ENCODE results near the gene NDUFB11.

DNA sequence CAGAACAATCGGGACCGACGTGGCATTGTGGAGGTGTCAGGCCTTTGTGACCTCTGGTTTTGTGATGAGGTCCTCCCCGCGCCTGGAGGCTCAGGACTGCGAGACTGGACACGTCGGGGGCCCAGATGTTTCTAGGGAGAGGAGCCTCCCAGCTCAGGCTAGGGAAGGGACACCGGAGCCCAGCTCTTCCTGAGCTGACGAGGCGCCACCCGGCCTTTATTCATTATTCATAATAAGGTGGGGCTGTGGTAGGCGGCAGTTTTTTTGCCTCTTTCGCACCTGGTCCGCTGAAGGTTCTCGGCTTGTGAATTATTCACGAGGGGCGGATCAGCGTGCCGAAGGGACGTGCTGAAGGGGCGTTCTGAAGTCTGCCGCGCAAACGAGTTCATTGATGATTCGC is 46.8 kb upstream of the NDUFB11 start:
- no peak for TF ChIP-seq EZH2 (IDR thresholded peaks at IDR 0.05)
- no peak for TF ChIP-seq CTCF (IDR thresholded peaks at IDR 0.05 in 2 of 3, conservative IDR thresholded peaks at IDR 0.05 in 1 of 3; ENCODE audit: borderline replicate concordance in 1 of 3, insufficient read depth in 1 of 3, low read depth in 2 of 3, low read length in 2 of 3)
- no peak for TF ChIP-seq ZFX (IDR thresholded peaks at IDR 0.05)
